HEK293 (cell line): ENCODE measurements around the gene CD101.

Experiments used
- ZBTB7A ChIP-seq: fragments of 450-650 bp; formaldehyde crosslinking; IDR thresholded peaks from 2 replicates; pipeline ENCODE4 v1.5.1; 2016; ENCODE audit warnings: low read depth, missing biosample characterization, missing genetic modification characterization
- ZNF133 ChIP-seq: fragments of 450-650 bp; formaldehyde crosslinking; IDR thresholded peaks from 2 replicates; pipeline ENCODE4 v1.5.1; 2016; ENCODE audit warnings: missing biosample characterization, missing genetic modification characterization
- ZNF248 ChIP-seq: fragments of 450-650 bp; formaldehyde crosslinking; IDR thresholded peaks from 2 replicates; pipeline ENCODE4 v1.5.1; 2017; ENCODE audit warnings: missing biosample characterization, missing genetic modification characterization
- TF ChIP-seq, protein P1 (sequence below): fragments of 450-650 bp; formaldehyde crosslinking; IDR thresholded peaks from 2 replicates; pipeline ENCODE4 v1.5.1; 2016; ENCODE audit warnings: missing biosample characterization, missing genetic modification characterization
- TF ChIP-seq, protein P2 (sequence below): fragments of 450-650 bp; formaldehyde crosslinking; IDR thresholded peaks from 2 replicates; pipeline ENCODE4 v1.5.1; 2016; ENCODE audit warnings: missing biosample characterization, missing genetic modification characterization
- TF ChIP-seq, protein P3 (sequence below): fragments of 450-650 bp; formaldehyde crosslinking; conservative IDR thresholded peaks from 2 replicates; pipeline ENCODE4 v1.5.1; 2016; ENCODE audit warnings: low read depth, missing biosample characterization, missing genetic modification characterization
- TF ChIP-seq, protein P4 (sequence below): fragments of 450-650 bp; formaldehyde crosslinking; IDR thresholded peaks from 2 replicates; pipeline ENCODE4 v1.5.1; 2016; ENCODE audit warnings: missing biosample characterization, missing genetic modification characterization, low read depth
- TF ChIP-seq, protein P5 (sequence below): fragments of 450-650 bp; formaldehyde crosslinking; IDR thresholded peaks from 2 replicates; pipeline ENCODE4 v1.5.1; 2016; ENCODE audit warnings: missing biosample characterization, missing genetic modification characterization

DNA sequence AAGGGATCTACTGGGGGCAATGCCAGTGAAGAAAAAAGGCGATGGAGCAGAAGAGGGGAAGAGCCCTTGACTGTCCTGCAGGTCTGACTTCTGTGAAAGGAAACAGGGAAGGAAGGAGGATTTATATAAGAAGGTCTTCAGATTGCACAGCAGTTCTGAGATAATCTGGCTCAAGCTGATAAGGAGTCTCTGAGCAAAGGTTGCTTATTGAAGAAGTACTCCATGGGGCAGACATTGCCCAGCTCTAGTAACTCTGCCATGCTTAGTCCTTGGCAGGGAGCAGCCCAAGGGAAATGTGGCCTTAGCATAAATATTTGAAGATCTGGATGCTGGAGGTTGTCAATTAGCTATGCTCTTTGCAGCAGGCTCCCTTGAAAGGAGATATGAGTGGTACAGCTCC, 42.7 kb downstream of the CD101 start:
- TF ChIP-seq, protein P1, sequence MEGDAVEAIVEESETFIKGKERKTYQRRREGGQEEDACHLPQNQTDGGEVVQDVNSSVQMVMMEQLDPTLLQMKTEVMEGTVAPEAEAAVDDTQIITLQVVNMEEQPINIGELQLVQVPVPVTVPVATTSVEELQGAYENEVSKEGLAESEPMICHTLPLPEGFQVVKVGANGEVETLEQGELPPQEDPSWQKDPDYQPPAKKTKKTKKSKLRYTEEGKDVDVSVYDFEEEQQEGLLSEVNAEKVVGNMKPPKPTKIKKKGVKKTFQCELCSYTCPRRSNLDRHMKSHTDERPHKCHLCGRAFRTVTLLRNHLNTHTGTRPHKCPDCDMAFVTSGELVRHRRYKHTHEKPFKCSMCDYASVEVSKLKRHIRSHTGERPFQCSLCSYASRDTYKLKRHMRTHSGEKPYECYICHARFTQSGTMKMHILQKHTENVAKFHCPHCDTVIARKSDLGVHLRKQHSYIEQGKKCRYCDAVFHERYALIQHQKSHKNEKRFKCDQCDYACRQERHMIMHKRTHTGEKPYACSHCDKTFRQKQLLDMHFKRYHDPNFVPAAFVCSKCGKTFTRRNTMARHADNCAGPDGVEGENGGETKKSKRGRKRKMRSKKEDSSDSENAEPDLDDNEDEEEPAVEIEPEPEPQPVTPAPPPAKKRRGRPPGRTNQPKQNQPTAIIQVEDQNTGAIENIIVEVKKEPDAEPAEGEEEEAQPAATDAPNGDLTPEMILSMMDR (tag by site-specific recombination), result no peak
- TF ChIP-seq ZNF133 (tag by site-specific recombination) (no peak), ZNF248 (no peak), ZBTB7A (tag by site-specific recombination) (no peak)
- TF ChIP-seq, protein P2, sequence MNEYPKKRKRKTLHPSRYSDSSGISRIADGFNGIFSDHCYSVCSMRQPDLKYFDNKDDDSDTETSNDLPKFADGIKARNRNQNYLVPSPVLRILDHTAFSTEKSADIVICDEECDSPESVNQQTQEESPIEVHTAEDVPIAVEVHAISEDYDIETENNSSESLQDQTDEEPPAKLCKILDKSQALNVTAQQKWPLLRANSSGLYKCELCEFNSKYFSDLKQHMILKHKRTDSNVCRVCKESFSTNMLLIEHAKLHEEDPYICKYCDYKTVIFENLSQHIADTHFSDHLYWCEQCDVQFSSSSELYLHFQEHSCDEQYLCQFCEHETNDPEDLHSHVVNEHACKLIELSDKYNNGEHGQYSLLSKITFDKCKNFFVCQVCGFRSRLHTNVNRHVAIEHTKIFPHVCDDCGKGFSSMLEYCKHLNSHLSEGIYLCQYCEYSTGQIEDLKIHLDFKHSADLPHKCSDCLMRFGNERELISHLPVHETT (tag by site-specific recombination), result no peak
- TF ChIP-seq, protein P3, sequence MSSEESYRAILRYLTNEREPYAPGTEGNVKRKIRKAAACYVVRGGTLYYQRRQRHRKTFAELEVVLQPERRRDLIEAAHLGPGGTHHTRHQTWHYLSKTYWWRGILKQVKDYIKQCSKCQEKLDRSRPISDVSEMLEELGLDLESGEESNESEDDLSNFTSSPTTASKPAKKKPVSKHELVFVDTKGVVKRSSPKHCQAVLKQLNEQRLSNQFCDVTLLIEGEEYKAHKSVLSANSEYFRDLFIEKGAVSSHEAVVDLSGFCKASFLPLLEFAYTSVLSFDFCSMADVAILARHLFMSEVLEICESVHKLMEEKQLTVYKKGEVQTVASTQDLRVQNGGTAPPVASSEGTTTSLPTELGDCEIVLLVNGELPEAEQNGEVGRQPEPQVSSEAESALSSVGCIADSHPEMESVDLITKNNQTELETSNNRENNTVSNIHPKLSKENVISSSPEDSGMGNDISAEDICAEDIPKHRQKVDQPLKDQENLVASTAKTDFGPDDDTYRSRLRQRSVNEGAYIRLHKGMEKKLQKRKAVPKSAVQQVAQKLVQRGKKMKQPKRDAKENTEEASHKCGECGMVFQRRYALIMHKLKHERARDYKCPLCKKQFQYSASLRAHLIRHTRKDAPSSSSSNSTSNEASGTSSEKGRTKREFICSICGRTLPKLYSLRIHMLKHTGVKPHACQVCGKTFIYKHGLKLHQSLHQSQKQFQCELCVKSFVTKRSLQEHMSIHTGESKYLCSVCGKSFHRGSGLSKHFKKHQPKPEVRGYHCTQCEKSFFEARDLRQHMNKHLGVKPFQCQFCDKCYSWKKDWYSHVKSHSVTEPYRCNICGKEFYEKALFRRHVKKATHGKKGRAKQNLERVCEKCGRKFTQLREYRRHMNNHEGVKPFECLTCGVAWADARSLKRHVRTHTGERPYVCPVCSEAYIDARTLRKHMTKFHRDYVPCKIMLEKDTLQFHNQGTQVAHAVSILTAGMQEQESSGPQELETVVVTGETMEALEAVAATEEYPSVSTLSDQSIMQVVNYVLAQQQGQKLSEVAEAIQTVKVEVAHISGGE (tag by site-specific recombination), result no peak
- TF ChIP-seq, protein P4, sequence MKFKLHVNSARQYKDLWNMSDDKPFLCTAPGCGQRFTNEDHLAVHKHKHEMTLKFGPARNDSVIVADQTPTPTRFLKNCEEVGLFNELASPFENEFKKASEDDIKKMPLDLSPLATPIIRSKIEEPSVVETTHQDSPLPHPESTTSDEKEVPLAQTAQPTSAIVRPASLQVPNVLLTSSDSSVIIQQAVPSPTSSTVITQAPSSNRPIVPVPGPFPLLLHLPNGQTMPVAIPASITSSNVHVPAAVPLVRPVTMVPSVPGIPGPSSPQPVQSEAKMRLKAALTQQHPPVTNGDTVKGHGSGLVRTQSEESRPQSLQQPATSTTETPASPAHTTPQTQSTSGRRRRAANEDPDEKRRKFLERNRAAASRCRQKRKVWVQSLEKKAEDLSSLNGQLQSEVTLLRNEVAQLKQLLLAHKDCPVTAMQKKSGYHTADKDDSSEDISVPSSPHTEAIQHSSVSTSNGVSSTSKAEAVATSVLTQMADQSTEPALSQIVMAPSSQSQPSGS (tag by site-specific recombination), result no peak
- TF ChIP-seq, protein P5, sequence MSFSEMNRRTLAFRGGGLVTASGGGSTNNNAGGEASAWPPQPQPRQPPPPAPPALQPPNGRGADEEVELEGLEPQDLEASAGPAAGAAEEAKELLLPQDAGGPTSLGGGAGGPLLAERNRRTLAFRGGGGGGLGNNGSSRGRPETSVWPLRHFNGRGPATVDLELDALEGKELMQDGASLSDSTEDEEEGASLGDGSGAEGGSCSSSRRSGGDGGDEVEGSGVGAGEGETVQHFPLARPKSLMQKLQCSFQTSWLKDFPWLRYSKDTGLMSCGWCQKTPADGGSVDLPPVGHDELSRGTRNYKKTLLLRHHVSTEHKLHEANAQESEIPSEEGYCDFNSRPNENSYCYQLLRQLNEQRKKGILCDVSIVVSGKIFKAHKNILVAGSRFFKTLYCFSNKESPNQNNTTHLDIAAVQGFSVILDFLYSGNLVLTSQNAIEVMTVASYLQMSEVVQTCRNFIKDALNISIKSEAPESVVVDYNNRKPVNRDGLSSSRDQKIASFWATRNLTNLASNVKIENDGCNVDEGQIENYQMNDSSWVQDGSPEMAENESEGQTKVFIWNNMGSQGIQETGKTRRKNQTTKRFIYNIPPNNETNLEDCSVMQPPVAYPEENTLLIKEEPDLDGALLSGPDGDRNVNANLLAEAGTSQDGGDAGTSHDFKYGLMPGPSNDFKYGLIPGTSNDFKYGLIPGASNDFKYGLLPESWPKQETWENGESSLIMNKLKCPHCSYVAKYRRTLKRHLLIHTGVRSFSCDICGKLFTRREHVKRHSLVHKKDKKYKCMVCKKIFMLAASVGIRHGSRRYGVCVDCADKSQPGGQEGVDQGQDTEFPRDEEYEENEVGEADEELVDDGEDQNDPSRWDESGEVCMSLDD (tag by site-specific recombination), result no peak
